Measurements from ENCODE around the gene CNTN4.

Gene CNTN4

GRCh38 chr3:2701471-2701870 is 602.8 kb downstream of the CNTN4 start:
- no peak for DNase-seq (ENCODE audit: low read depth)

- DNase-seq (ENCODE audit: low read depth), result no peak
These were observed 607.6 kb downstream of the CNTN4 start for GRCh38 chr3:2706144-2706835.

GRCh38 chr3:2706836-2707210 is 608.2 kb downstream of the CNTN4 start:
- no peak for DNase-seq (ENCODE audit: low read depth)

- DNase-seq (ENCODE audit: low read depth), result no peak
These were observed 612.4 kb downstream of the CNTN4 start for GRCh38 chr3:2711081-2711480.

- no peak for DNase-seq (ENCODE audit: low read depth)
These were observed 615.3 kb downstream of the CNTN4 start for GRCh38 chr3:2713923-2714322.

- no peak for DNase-seq (ENCODE audit: low read depth)
These were observed 616.2 kb downstream of the CNTN4 start for GRCh38 chr3:2714834-2715233.

- DNase-seq (ENCODE audit: low read depth), result no peak
These were observed 628.4 kb downstream of the CNTN4 start for GRCh38 chr3:2727101-2727500.

- no peak for DNase-seq (ENCODE audit: low read depth)
These were observed 629.1 kb downstream of the CNTN4 start for GRCh38 chr3:2727610-2728318.

- no peak for DNase-seq (ENCODE audit: low read depth)
These were observed 633.2 kb downstream of the CNTN4 start for GRCh38 chr3:2731843-2732242.

GRCh38 chr3:2735392-2735894 is 636.8 kb downstream of the CNTN4 start:
- no peak for DNase-seq (ENCODE audit: low read depth)

- DNase-seq (ENCODE audit: low read depth), result no peak
These were observed 642.9 kb downstream of the CNTN4 start for GRCh38 chr3:2741516-2741915.

GRCh38 chr3:2765002-2765579 is 666.4 kb downstream of the CNTN4 start:
- DNase-seq (ENCODE audit: low read depth), result no peak

- DNase-seq (ENCODE audit: low read depth), result no peak
These were observed 671.8 kb downstream of the CNTN4 start for GRCh38 chr3:2770451-2770850.

GRCh38 chr3:2771193-2771592 is 672.5 kb downstream of the CNTN4 start:
- DNase-seq (ENCODE audit: low read depth), result no peak

- no peak for DNase-seq (ENCODE audit: low read depth)
These were observed 673.1 kb downstream of the CNTN4 start for GRCh38 chr3:2771741-2772140.

GRCh38 chr3:2772803-2773202 is 674.1 kb downstream of the CNTN4 start:
- no peak for DNase-seq (ENCODE audit: low read depth)

GRCh38 chr3:2774481-2775249 is 676.0 kb downstream of the CNTN4 start:
- DNase-seq (ENCODE audit: low read depth), result no peak

- DNase-seq (ENCODE audit: low read depth), result no peak
These were observed 684.6 kb downstream of the CNTN4 start for GRCh38 chr3:2783261-2783660.

- no peak for DNase-seq (ENCODE audit: low read depth)
These were observed 686.0 kb downstream of the CNTN4 start for GRCh38 chr3:2784627-2785026.

GRCh38 chr3:2790266-2790815 is 691.7 kb downstream of the CNTN4 start:
- no peak for DNase-seq (ENCODE audit: low read depth)

- DNase-seq (ENCODE audit: low read depth), result no peak
These were observed 693.8 kb downstream of the CNTN4 start for GRCh38 chr3:2792432-2792831.

- DNase-seq (ENCODE audit: low read depth), result no peak
These were observed 695.3 kb downstream of the CNTN4 start for GRCh38 chr3:2793987-2794386.

Measured in activated T-helper 1 cell treated with Interleukin-2 at 50 U/mL for 16 hours (primary cell).